ENCODE data around the gene TIMP2.

The TIMP2 gene

GRCh38 chr17:78901806-78902205 lies 23.4 kb downstream of the TIMP2 start:
- Histone ChIP-seq H3K4me1 (ENCODE audit: control insufficient read depth in 1 of 2, insufficient read depth in 2 of 2, low read length in 2 of 2) (peaks cover 0 to 51% of the 10 kb centered on the region in 2 donors), H3K36me3 (ENCODE audit: control insufficient read depth in 1 of 2, insufficient read depth in 2 of 2, low read length in 2 of 2) (peaks cover 6 to 18% of the 10 kb centered on the region in 2 donors), H3K27me3 (ENCODE audit: low read depth, low read length) (no peaks in the 10 kb centered on the region), H3K4me3 (ENCODE audit: low read depth in 1 of 2, low read length in 2 of 2) (no peak overlapping the region), H3K27ac (ENCODE audit: low read length) (no peak overlapping the region), H3K9me3 (ENCODE audit: control insufficient read depth in 1 of 2, low read length in 2 of 2) (no peaks in the 10 kb centered on the region)

GRCh38 chr17:78900816-78901215 lies 24.4 kb downstream of the TIMP2 start:
- no peaks in the 10 kb centered on the region for H3K27me3 ChIP-seq (ENCODE audit: low read depth, low read length)
- H3K27ac ChIP-seq (ENCODE audit: low read length): no peak overlapping the region
- no peak overlapping the region for H3K4me3 ChIP-seq (ENCODE audit: low read depth in 1 of 2, low read length in 2 of 2)
- peaks cover 3 to 57% of the 10 kb centered on the region in 2 donors for H3K4me1 ChIP-seq (ENCODE audit: control insufficient read depth in 1 of 2, insufficient read depth in 2 of 2, low read length in 2 of 2)
- H3K36me3 ChIP-seq (ENCODE audit: control insufficient read depth in 1 of 2, insufficient read depth in 2 of 2, low read length in 2 of 2): peaks cover 6 to 18% of the 10 kb centered on the region in 2 donors
- H3K9me3 ChIP-seq (ENCODE audit: control insufficient read depth in 1 of 2, low read length in 2 of 2): no peaks in the 10 kb centered on the region

DNA sequence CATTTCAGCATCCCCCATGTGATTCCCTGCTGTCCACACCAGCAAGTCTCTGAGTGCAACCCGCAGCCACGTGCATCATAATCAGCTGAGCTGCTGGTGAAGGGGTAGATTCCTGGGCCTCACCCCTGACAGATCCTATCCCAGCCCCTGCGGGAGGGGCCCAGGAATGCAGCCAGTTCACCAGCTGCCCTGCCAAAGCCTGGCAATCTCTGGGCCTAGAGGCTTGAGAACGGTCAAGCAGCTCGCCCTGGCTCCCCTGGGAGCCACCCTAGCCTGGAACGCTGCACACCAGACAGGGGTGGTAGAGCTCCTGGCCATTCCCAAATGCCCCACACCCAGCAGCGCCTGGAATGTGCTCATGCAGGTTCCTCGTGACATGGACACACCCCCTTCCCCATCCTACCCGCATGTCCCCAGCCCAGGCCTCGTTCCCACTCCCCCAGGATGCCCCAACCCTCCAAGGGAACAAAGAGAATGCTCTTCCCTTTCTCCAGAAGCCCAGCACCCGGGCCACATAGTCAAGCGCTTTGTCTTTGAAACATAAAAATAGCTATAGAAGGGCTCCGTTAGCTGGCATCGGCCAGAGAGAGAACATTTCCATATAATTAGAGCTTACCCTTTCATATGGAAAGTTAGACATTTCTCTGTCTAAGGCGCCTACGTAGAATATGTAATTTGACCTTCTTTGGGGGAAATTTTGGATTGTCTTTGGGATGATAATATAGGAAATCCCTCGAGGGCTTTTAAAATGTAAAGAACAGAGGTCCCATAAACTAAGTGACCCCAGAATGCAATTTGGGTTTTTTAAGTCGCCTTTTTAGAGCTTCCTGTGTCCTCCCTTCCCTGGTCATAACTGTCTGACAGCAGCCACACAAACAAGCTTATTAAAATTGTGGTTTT lies 25.6 kb downstream of the TIMP2 start:
- Histone ChIP-seq H3K27me3 (ENCODE audit: low read depth, low read length) (no peaks in the 10 kb centered on the region), H3K4me3 (ENCODE audit: low read depth in 1 of 2, low read length in 2 of 2) (no peak overlapping the region), H3K36me3 (ENCODE audit: control insufficient read depth in 1 of 2, insufficient read depth in 2 of 2, low read length in 2 of 2) (peaks cover 6 to 18% of the 10 kb centered on the region in 2 donors), H3K4me1 (ENCODE audit: control insufficient read depth in 1 of 2, insufficient read depth in 2 of 2, low read length in 2 of 2) (peaks cover 5 to 62% of the 10 kb centered on the region in 2 donors), H3K9me3 (ENCODE audit: control insufficient read depth in 1 of 2, low read length in 2 of 2) (no peaks in the 10 kb centered on the region), H3K27ac (ENCODE audit: low read length) (no peak overlapping the region)

- H3K4me1 ChIP-seq (ENCODE audit: control insufficient read depth in 1 of 2, insufficient read depth in 2 of 2, low read length in 2 of 2): peaks cover 5 to 69% of the 10 kb centered on the region in 2 donors
- H3K27ac ChIP-seq (ENCODE audit: low read length): no peak overlapping the region
- H3K4me3 ChIP-seq (ENCODE audit: low read depth in 1 of 2, low read length in 2 of 2): no peak overlapping the region
Measured at GRCh38 chr17:78898947-78899346, 26.2 kb downstream of the TIMP2 start.

GRCh38 chr17:78898075-78898836 lies 26.9 kb downstream of the TIMP2 start:
- H3K36me3 ChIP-seq (ENCODE audit: control insufficient read depth in 1 of 2, insufficient read depth in 2 of 2, low read length in 2 of 2): peaks cover 6 to 18% of the 10 kb centered on the region in 2 donors
- no peaks in the 10 kb centered on the region for H3K9me3 ChIP-seq (ENCODE audit: control insufficient read depth in 1 of 2, low read length in 2 of 2)
- peaks cover 5 to 71% of the 10 kb centered on the region in 2 donors for H3K4me1 ChIP-seq (ENCODE audit: control insufficient read depth in 1 of 2, insufficient read depth in 2 of 2, low read length in 2 of 2)
- H3K27ac ChIP-seq (ENCODE audit: low read length): no peak overlapping the region
- no peaks in the 10 kb centered on the region for H3K27me3 ChIP-seq (ENCODE audit: low read depth, low read length)
- H3K4me3 ChIP-seq (ENCODE audit: low read depth in 1 of 2, low read length in 2 of 2): no peak overlapping the region

More at GRCh38 chr17:78898947-78899346, 26.2 kb downstream of the TIMP2 start:
- Histone ChIP-seq H3K9me3 (ENCODE audit: control insufficient read depth in 1 of 2, low read length in 2 of 2) (no peaks in the 10 kb centered on the region), H3K36me3 (ENCODE audit: control insufficient read depth in 1 of 2, insufficient read depth in 2 of 2, low read length in 2 of 2) (peaks cover 6 to 18% of the 10 kb centered on the region in 2 donors), H3K27me3 (ENCODE audit: low read depth, low read length) (no peaks in the 10 kb centered on the region)

DNA sequence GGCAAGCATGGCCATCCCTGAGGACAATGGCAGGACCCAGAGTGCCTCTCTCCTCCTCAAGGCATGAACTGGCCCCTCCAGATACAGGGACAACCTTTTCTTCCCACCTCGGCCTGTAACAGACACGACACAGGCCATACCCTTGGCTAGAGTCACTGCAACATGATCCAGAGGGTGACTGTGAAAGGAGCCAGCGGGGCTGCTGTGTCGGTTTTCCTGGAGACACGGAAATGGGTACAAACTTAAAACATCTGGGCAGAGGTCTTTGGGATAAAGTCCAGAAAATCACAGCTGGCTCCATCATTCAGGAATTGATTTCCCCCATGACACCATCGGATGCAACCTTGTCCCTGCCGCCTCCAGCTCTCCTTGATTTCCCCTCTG lies 27.5 kb downstream of the TIMP2 start:
- Histone ChIP-seq H3K4me3 (ENCODE audit: low read depth in 1 of 2, low read length in 2 of 2) (no peak overlapping the region), H3K4me1 (ENCODE audit: control insufficient read depth in 1 of 2, insufficient read depth in 2 of 2, low read length in 2 of 2) (peaks cover 5 to 71% of the 10 kb centered on the region in 2 donors), H3K27me3 (ENCODE audit: low read depth, low read length) (no peaks in the 10 kb centered on the region), H3K36me3 (ENCODE audit: control insufficient read depth in 1 of 2, insufficient read depth in 2 of 2, low read length in 2 of 2) (peaks cover 6 to 18% of the 10 kb centered on the region in 2 donors), H3K27ac (ENCODE audit: low read length) (no peak overlapping the region), H3K9me3 (ENCODE audit: control insufficient read depth in 1 of 2, low read length in 2 of 2) (no peaks in the 10 kb centered on the region)

DNA sequence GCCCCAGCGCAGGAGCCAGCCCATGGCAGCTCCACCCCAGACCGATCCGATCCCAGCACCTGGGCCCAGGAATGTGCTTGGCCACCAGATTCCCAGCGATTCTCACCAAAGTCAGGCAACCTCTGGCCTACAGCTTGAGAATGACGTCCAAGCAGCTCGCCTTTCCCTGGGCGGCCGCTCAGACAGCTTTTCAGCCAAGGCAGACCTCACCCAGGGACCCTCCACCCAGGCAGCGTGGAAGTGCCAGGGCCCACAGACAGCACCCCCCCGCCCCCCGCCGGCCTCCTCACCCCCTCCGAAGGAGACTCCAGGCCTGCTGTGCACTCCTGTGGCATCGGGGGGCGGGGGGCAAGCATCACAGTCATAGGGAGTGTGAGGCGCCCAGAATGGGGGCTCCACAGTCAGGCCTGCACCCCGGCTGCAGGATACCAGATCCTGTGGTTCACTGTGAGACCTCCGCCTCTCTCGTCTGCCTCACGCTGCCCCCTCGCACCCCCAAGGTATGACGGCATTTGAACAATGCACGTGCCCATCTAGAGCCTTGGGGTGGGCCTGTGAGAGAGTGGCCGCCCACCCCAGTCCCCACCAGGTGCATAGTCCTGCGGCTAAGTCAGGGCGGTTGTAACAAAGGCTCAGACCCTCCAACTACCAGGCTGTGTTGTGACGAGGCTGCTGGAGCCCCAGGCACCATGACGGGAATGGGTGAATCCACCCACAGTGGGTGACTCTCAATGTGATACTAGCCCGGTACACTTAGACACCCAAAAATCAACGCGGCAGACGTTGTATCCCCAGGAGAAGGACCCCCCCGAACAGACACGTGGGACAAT lies 28.1 kb downstream of the TIMP2 start:
- no peak overlapping the region for H3K27ac ChIP-seq (ENCODE audit: low read length)
- no peaks in the 10 kb centered on the region for H3K27me3 ChIP-seq (ENCODE audit: low read depth, low read length)
- H3K4me1 ChIP-seq (ENCODE audit: control insufficient read depth in 1 of 2, insufficient read depth in 2 of 2, low read length in 2 of 2): peaks cover 9 to 75% of the 10 kb centered on the region in 2 donors
- peaks cover 6 to 18% of the 10 kb centered on the region in 2 donors for H3K36me3 ChIP-seq (ENCODE audit: control insufficient read depth in 1 of 2, insufficient read depth in 2 of 2, low read length in 2 of 2)
- H3K4me3 ChIP-seq (ENCODE audit: low read depth in 1 of 2, low read length in 2 of 2): no peak overlapping the region
- H3K9me3 ChIP-seq (ENCODE audit: control insufficient read depth in 1 of 2, low read length in 2 of 2): no peaks in the 10 kb centered on the region

- Histone ChIP-seq H3K27ac (ENCODE audit: low read length) (peak overlapping the region; percentile 14), H3K36me3 (ENCODE audit: control insufficient read depth in 1 of 2, insufficient read depth in 2 of 2, low read length in 2 of 2) (peaks cover 4 to 16% of the 10 kb centered on the region in 2 donors), H3K27me3 (ENCODE audit: low read depth, low read length) (no peaks in the 10 kb centered on the region), H3K9me3 (ENCODE audit: control insufficient read depth in 1 of 2, low read length in 2 of 2) (no peaks in the 10 kb centered on the region), H3K4me3 (ENCODE audit: low read depth in 1 of 2, low read length in 2 of 2) (no peak overlapping the region), H3K4me1 (ENCODE audit: control insufficient read depth in 1 of 2, insufficient read depth in 2 of 2, low read length in 2 of 2) (peaks cover 13 to 83% of the 10 kb centered on the region in 2 donors)
Measured at GRCh38 chr17:78896091-78896833, 28.9 kb downstream of the TIMP2 start.

- Histone ChIP-seq H3K9me3 (ENCODE audit: control insufficient read depth in 1 of 2, low read length in 2 of 2) (no peaks in the 10 kb centered on the region), H3K27me3 (ENCODE audit: low read depth, low read length) (no peaks in the 10 kb centered on the region), H3K4me3 (ENCODE audit: low read depth in 1 of 2, low read length in 2 of 2) (no peak overlapping the region), H3K27ac (ENCODE audit: low read length) (peak overlapping the region; percentile 14), H3K4me1 (ENCODE audit: control insufficient read depth in 1 of 2, insufficient read depth in 2 of 2, low read length in 2 of 2) (peaks cover 13 to 86% of the 10 kb centered on the region in 2 donors), H3K36me3 (ENCODE audit: control insufficient read depth in 1 of 2, insufficient read depth in 2 of 2, low read length in 2 of 2) (peaks cover 0 to 8% of the 10 kb centered on the region in 2 donors)
Measured at GRCh38 chr17:78895322-78895721, 29.9 kb downstream of the TIMP2 start.

DNA sequence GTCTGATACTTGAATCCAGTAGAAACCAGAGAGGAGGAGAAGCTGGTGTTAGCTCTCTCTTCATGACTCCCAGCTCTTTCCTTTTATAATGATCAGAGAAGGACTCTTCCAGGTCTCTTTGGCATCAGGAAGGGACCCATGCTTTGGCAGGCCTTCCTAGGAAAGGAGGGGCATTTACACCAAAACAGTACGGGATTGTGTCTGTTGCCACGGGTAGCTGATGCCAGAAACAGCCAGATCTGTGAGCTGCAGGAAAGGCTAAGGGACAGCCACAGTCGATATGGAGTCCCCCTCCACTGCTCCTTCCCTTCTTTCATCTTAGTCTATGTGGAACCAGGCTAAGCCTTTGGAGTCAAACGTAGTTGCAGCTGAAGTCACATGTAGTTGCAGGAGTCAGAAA lies 31.5 kb downstream of the TIMP2 start:
- Histone ChIP-seq H3K4me3 (ENCODE audit: low read depth in 1 of 2, low read length in 2 of 2) (no peak overlapping the region), H3K27ac (ENCODE audit: low read length) (no peak overlapping the region), H3K4me1 (ENCODE audit: control insufficient read depth in 1 of 2, insufficient read depth in 2 of 2, low read length in 2 of 2) (peaks cover 13 to 86% of the 10 kb centered on the region in 2 donors), H3K9me3 (ENCODE audit: control insufficient read depth in 1 of 2, low read length in 2 of 2) (no peaks in the 10 kb centered on the region), H3K36me3 (ENCODE audit: control insufficient read depth in 1 of 2, insufficient read depth in 2 of 2, low read length in 2 of 2) (peaks cover 0 to 8% of the 10 kb centered on the region in 2 donors), H3K27me3 (ENCODE audit: low read depth, low read length) (no peaks in the 10 kb centered on the region)
